HS-5 (cell line): ENCODE data around the gene CCNQ.

Experiments
- DNase-seq: peaks from one replicate; pipeline ENCODE4 v3.0.0-alpha.2; 2012; ENCODE audit warnings: low read depth

CCNQ gene

GRCh38 chrX:153637121-153638040 is 38.4 kb upstream of the CCNQ start:
- DNase-seq = no peak

GRCh38 chrX:153636716-153637115 is 37.8 kb upstream of the CCNQ start:
- no peak for DNase-seq

- no peak for DNase-seq
These were observed 37.1 kb upstream of the CCNQ start for GRCh38 chrX:153635788-153636668.

- DNase-seq = no peak
These were observed 36.4 kb upstream of the CCNQ start for GRCh38 chrX:153635388-153635787.

- no peak for DNase-seq
These were observed 35.9 kb upstream of the CCNQ start for GRCh38 chrX:153634832-153635231.

- DNase-seq = no peak
These were observed 35.3 kb upstream of the CCNQ start for GRCh38 chrX:153634236-153634635.

- no peak for DNase-seq
These were observed 34.8 kb upstream of the CCNQ start for GRCh38 chrX:153633607-153634180.

GRCh38 chrX:153633048-153633447 is 34.1 kb upstream of the CCNQ start:
- DNase-seq = no peak

GRCh38 chrX:153632595-153632946 is 33.6 kb upstream of the CCNQ start:
- no peak for DNase-seq

GRCh38 chrX:153631907-153632594 is 33.1 kb upstream of the CCNQ start:
- DNase-seq = no peak

- no peak for DNase-seq
These were observed 32.4 kb upstream of the CCNQ start for GRCh38 chrX:153631346-153631745.

- no peak for DNase-seq
These were observed 29.7 kb upstream of the CCNQ start for GRCh38 chrX:153628665-153629064.

- DNase-seq = no peak
These were observed 29.2 kb upstream of the CCNQ start for GRCh38 chrX:153628129-153628528.

- no peak for DNase-seq
These were observed 28.8 kb upstream of the CCNQ start for GRCh38 chrX:153627675-153628111.

GRCh38 chrX:153626863-153627674 is 28.1 kb upstream of the CCNQ start:
- no peak for DNase-seq

- no peak for DNase-seq
These were observed 27.2 kb upstream of the CCNQ start for GRCh38 chrX:153626025-153626633.

GRCh38 chrX:153625271-153626024 is 26.5 kb upstream of the CCNQ start:
- DNase-seq = no peak

- DNase-seq = no peak
These were observed 25.5 kb upstream of the CCNQ start for GRCh38 chrX:153624196-153625091.
